HCEC 1CT (cell line): ENCODE results near the gene ITPR1.

Experiments
- DNase-seq: peaks from one replicate; pipeline ENCODE4 v3.0.0-alpha.2; 2017

Gene ITPR1

GRCh38 chr3:4729061-4729973 is 236.2 kb downstream of the ITPR1 start:
- DNase-seq: no peak

- DNase-seq: no peak
These were observed 237.6 kb downstream of the ITPR1 start for GRCh38 chr3:4730719-4731118.

- DNase-seq: no peak
These were observed 238.5 kb downstream of the ITPR1 start for GRCh38 chr3:4731543-4732111.

- no peak for DNase-seq
These were observed 239.8 kb downstream of the ITPR1 start for GRCh38 chr3:4732925-4733324.

GRCh38 chr3:4734454-4734853 is 241.3 kb downstream of the ITPR1 start:
- no peak for DNase-seq

GRCh38 chr3:4735243-4735642 is 242.1 kb downstream of the ITPR1 start:
- no peak for DNase-seq

GRCh38 chr3:4736284-4736861 is 243.2 kb downstream of the ITPR1 start:
- no peak for DNase-seq

- DNase-seq: no peak
These were observed 245.7 kb downstream of the ITPR1 start for GRCh38 chr3:4738737-4739274.

GRCh38 chr3:4739289-4740236 is 246.4 kb downstream of the ITPR1 start:
- DNase-seq: no peak

GRCh38 chr3:4740397-4741105 is 247.4 kb downstream of the ITPR1 start:
- DNase-seq: no peak

- no peak for DNase-seq
These were observed 247.9 kb downstream of the ITPR1 start for GRCh38 chr3:4741106-4741403.

- DNase-seq: peak; percentile 93
These were observed 248.5 kb downstream of the ITPR1 start for GRCh38 chr3:4741404-4742307.

GRCh38 chr3:4742359-4742758 is 249.2 kb downstream of the ITPR1 start:
- no peak for DNase-seq

- no peak for DNase-seq
These were observed 250.2 kb downstream of the ITPR1 start for GRCh38 chr3:4743371-4743770.

- peak; percentile 29 for DNase-seq
These were observed 251.5 kb downstream of the ITPR1 start for GRCh38 chr3:4744405-4745234.

GRCh38 chr3:4745235-4745610 is 252.1 kb downstream of the ITPR1 start:
- DNase-seq: no peak

GRCh38 chr3:4746241-4746958 is 253.3 kb downstream of the ITPR1 start:
- DNase-seq: no peak

- DNase-seq: no peak
These were observed 255.0 kb downstream of the ITPR1 start for GRCh38 chr3:4748127-4748526.

- DNase-seq: no peak
These were observed 255.7 kb downstream of the ITPR1 start for GRCh38 chr3:4748701-4749378.
